Measurements from ENCODE around the gene NEK5.
A peak's percentile ranks its signal among the peaks of the same experiment; 100 is the strongest.
"Not testable (repeated sequence)": the region's sequence is repeated elsewhere in the genome, so short reads cannot be mapped to it uniquely, and the experiment has no call there.

The NEK5 gene

GRCh38 chr13:52128714-52129700, at the start of gene NEK5:
Gene NEK5, minus strand, starts transcription at chr13:52129073. Its CDS starts 1,591 bp downstream, at chr13:52127482.
- DNase-seq (ENCODE audit: low spot score): peak; percentile 72

DNA sequence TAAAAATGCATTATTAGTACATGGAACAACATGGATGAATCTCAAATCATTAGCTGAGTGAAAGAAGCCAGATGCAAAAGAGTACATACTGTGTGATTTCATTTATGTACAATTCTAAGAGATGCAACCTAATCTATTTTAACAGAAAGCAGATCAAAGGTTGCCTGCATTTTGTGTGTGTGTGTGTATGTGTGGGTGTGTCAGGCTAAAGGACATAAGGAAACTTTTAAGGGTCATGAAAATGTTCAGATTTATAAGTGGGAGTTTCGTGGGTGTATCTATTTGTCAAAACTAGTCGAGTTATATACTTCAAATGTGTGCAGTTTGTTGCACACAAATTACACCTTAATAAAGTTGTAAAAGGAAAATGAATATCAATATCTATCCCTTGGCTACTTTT, 48.4 kb upstream of the NEK5 start:
- DNase-seq (ENCODE audit: low spot score): no peak

- DNase-seq (ENCODE audit: low spot score): not testable (repeated sequence)
These were observed 45.1 kb upstream of the NEK5 start for GRCh38 chr13:52173970-52174369.

- DNase-seq (ENCODE audit: low spot score): no peak
These were observed 44.5 kb upstream of the NEK5 start for GRCh38 chr13:52173373-52173772.

- DNase-seq (ENCODE audit: low spot score): not testable (repeated sequence)
These were observed 42.8 kb upstream of the NEK5 start for GRCh38 chr13:52171686-52172085.

DNA sequence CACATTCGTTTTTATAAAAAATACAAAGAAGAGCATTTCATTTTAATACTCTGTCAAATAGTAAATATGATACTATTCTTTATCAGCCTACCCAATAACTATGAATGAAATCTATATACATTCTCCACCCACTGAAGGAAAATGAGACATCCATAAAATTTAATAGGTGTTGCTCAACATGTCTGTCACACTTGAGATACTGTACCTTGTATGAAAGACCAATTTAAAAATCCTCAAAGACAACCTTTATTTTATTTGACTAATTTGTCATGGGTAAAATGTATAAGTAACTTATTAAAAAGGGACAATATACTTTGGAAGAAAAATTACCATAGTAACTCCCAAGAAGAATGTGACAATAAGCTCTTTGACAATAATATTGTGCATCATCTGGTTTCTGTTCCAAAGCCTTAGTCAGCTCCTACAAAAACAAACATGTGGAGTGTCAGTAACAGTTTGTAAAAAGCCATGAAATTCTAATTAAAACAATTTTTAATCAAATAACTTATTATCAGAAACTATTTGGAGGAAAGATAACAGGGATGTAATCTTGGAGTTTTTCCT, 42.0 kb upstream of the NEK5 start:
- not testable (repeated sequence) for DNase-seq (ENCODE audit: low spot score)

- no peak for DNase-seq (ENCODE audit: low spot score)
These were observed 41.0 kb upstream of the NEK5 start for GRCh38 chr13:52169839-52170238.

DNA sequence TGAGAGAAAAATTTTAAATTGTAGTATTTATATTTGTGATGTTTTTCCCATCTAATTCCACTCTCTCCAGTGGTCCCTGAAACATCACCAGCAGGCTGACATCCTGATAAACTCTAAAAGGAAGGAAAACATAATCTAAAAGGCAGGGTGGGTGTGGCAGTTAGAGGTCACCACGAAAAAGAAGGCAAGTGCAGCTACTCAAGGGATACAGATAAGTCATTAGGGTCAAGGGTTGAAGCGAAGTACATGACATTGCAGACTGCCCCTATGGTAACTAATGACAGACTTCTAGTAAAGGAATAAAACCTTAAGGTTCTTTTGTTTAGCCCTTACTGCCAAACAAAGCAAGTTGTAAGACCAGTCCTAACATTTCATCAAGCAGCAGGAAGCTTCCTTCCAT, 36.5 kb upstream of the NEK5 start:
- no peak for DNase-seq (ENCODE audit: low spot score)

GRCh38 chr13:52164989-52165388, 36.1 kb upstream of the NEK5 start:
- DNase-seq (ENCODE audit: low spot score): no peak

DNA sequence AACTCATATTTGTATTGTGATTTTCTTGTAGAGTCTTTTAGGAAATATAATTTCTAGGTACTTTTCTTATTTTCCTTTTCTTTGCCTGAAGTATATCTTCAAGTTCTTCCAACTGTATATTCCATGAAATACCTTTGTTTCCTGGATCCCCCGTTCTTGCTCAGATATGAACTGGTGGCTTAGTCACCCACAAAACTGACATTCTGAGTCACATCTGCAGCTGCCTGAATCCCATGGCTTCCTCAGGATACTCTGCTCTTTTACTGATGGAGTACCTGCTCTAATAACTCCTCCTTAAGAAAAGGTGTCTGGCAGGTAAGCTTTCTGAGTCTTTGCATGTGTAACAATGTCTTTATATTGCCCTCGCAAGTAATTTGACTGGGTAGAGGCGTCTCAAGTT, 35.0 kb upstream of the NEK5 start:
- DNase-seq (ENCODE audit: low spot score): not testable (repeated sequence)

- no peak for DNase-seq (ENCODE audit: low spot score)
These were observed 33.6 kb upstream of the NEK5 start for GRCh38 chr13:52162279-52163101.

GRCh38 chr13:52161181-52161646, 32.3 kb upstream of the NEK5 start:
- no peak for DNase-seq (ENCODE audit: low spot score)

- DNase-seq (ENCODE audit: low spot score): no peak
These were observed 31.6 kb upstream of the NEK5 start for GRCh38 chr13:52160506-52160905.

DNA sequence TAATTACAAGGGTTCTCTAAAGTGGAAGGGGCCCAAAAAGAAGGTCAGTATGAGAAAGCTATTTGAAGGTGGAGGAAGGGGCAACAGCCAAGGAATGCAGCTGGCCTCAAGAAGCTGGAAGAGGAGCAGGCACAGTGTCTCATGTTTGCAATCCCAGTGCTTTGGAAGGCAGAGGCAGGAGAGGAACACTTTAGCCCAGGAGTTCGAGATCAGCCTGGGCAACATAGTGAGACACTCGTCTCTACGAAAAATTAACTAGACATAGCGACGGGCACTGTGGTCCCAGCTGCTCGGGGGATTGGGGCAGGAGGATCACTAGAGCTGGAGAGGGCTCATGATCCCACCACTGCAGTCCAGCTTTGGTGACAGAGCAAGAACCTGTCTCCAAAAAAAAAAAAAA, 31.2 kb upstream of the NEK5 start:
- DNase-seq (ENCODE audit: low spot score): no peak

- peak; percentile 51 for DNase-seq (ENCODE audit: low spot score)
These were observed 30.5 kb upstream of the NEK5 start, which contains the start of gene NEK3 for GRCh38 chr13:52159159-52159982. Gene NEK3, minus strand, starts transcription at chr13:52159597. Its CDS starts 3,406 bp downstream, at chr13:52156191.

- no peak for DNase-seq (ENCODE audit: low spot score)
These were observed 29.8 kb upstream of the NEK5 start for GRCh38 chr13:52158629-52159158.

GRCh38 chr13:52156724-52157261, 27.9 kb upstream of the NEK5 start:
- DNase-seq (ENCODE audit: low spot score): no peak

GRCh38 chr13:52155177-52155576, 26.3 kb upstream of the NEK5 start:
- no peak for DNase-seq (ENCODE audit: low spot score)

DNA sequence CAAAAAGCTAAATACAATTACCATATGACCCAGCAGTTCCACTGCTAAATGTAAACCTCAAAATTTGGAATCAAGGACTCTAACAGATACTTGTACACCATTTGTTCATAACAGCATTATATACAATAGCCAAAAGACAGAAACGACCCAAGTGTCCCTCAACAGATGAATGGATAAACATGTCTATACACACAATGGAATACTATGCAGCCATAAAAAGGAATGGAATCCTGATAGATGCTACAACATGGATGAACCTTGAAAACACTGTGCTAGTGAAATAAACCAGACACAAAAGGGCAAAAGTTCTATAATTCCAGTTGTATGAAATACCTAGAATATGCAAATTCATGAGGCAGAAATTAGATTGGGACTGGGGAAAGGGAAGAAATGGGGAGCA, 18.4 kb upstream of the NEK5 start:
- no peak for DNase-seq (ENCODE audit: low spot score)

GRCh38 chr13:52141299-52141698, 12.4 kb upstream of the NEK5 start:
- DNase-seq (ENCODE audit: low spot score): no peak

DNA sequence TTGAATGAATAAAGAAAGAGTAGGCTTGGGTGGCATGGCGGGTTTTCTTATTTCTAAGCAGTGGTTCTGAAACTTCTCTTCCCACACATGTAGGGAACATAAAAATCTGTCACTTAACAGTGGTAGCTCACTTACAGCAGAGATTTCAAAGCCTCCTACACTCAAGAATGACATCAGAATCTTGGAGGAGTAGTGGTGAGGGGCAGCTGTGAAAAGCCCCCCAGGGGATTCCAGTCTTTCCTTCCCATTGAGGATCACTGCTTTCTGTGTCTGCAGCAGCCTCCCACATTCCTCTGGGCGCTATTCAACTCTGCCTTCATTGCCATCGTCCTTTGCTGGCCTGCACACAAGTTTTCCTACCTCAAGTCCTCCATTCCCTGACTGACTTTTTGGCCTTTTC, 8.6 kb upstream of the NEK5 start:
- DNase-seq (ENCODE audit: low spot score): no peak
